ENCODE measurements around the gene GAST.
A peak's percentile ranks its signal among the peaks of the same experiment; 100 is the strongest.
"Not testable (repeated sequence)": the region's sequence is repeated elsewhere in the genome, so short reads cannot be mapped to it uniquely, and the experiment has no call there.

GAST gene

GRCh38 chr17:41682631-41683030 is 29.5 kb upstream of the GAST start:
- DNase-seq (ENCODE audit: low read depth, low spot score): no peak
- H3K27ac ChIP-seq: no peak overlapping the region

GRCh38 chr17:41683441-41684007 is 28.6 kb upstream of the GAST start:
- no peak overlapping the region for H3K27ac ChIP-seq
- no peak for DNase-seq (ENCODE audit: low read depth, low spot score)

GRCh38 chr17:41684035-41684434 is 28.1 kb upstream of the GAST start:
- no peak overlapping the region for H3K27ac ChIP-seq

DNA sequence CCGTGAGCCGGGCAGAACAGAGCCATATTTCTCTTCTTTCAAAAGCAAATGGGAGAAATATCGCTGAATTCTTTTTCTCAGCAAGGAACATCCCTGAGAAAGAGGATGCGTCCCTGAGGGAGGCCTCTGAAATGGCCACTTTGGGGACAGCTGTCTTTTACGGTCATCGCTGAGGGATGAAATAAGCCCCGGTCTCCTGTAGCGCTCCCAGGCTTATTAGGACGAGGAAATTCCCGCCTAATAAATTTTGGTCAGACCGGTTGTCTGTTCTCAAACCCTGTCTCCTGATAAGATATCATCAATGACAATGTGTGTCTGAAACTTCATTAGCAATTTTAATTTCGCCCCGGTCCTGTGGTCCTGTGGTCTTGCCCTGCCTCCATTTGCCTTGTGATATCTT is 26.4 kb upstream of the GAST start:
- H3K27ac ChIP-seq; DNase-seq (ENCODE audit: low read depth, low spot score): not testable (repeated sequence)

More at GRCh38 chr17:41684035-41684434, 28.1 kb upstream of the GAST start:
- DNase-seq (ENCODE audit: low read depth, low spot score): no peak

DNA sequence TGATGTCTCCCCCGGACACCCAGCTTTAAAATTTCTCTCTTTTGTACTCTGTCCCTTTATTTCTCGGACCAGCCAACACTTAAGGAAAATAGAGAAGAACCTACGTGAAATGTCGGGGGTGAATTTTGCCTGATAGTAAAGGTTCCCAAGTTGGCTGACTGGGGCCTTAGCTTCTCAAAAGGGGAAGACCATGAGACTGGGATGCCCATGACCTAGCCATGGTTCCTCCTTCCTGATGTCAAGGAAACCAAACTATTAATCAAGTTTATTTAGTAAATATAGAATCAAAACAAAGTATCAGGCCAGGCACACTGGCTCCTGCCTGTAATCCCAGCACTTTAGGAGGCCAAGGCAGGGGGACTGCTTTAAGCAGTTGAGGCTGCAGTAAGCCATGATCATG is 25.9 kb upstream of the GAST start:
- no peak overlapping the region for H3K27ac ChIP-seq
- no peak for DNase-seq (ENCODE audit: low read depth, low spot score)

- H3K27ac ChIP-seq: peak overlapping the region; percentile 99
- no peak for DNase-seq (ENCODE audit: low read depth, low spot score)
These were observed 24.1 kb upstream of the GAST start for GRCh38 chr17:41687828-41688640.

GRCh38 chr17:41688641-41689496 is 23.3 kb upstream of the GAST start, which contains the start of gene EIF1:
EIF1 (plus strand) TSS chr17:41688885; CDS start chr17:41689039, 154 bp downstream.
- peak within 1 kb of the TSS; percentile 99 for H3K27ac ChIP-seq
- DNase-seq (ENCODE audit: low read depth, low spot score): peak; percentile 97

GRCh38 chr17:41689497-41690299 is 22.4 kb upstream of the GAST start:
- H3K27ac ChIP-seq: peak overlapping the region; percentile 99
- no peak for DNase-seq (ENCODE audit: low read depth, low spot score)

DNA sequence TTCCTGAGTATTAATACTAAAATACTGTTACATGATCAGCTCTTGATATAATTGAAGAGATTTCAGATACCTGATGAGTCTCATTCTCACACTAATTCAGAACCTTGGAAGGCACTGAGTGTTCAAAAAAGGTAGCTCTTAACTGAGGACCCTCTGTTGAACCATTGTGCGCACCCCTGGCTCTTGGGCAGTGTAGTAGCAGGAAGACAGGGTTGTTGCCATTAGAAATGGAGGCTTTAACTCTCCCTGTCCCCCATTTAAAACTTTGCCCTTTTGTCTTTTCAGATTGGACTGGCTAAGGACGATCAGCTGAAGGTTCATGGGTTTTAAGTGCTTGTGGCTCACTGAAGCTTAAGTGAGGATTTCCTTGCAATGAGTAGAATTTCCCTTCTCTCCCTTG is 21.6 kb upstream of the GAST start:
- H3K27ac ChIP-seq: peak overlapping the region; percentile 99
- DNase-seq (ENCODE audit: low read depth, low spot score): no peak

- peak overlapping the region; percentile 99 for H3K27ac ChIP-seq
- DNase-seq (ENCODE audit: low read depth, low spot score): no peak
These were observed 20.9 kb upstream of the GAST start for GRCh38 chr17:41691031-41691777.

- H3K27ac ChIP-seq: peak overlapping the region; percentile 99
- DNase-seq (ENCODE audit: low read depth, low spot score): no peak
These were observed 19.2 kb upstream of the GAST start for GRCh38 chr17:41692722-41693521.

GRCh38 chr17:41695134-41695661 is 16.9 kb upstream of the GAST start:
- peak overlapping the region; percentile 99 for H3K27ac ChIP-seq
- no peak for DNase-seq (ENCODE audit: low read depth, low spot score)

DNA sequence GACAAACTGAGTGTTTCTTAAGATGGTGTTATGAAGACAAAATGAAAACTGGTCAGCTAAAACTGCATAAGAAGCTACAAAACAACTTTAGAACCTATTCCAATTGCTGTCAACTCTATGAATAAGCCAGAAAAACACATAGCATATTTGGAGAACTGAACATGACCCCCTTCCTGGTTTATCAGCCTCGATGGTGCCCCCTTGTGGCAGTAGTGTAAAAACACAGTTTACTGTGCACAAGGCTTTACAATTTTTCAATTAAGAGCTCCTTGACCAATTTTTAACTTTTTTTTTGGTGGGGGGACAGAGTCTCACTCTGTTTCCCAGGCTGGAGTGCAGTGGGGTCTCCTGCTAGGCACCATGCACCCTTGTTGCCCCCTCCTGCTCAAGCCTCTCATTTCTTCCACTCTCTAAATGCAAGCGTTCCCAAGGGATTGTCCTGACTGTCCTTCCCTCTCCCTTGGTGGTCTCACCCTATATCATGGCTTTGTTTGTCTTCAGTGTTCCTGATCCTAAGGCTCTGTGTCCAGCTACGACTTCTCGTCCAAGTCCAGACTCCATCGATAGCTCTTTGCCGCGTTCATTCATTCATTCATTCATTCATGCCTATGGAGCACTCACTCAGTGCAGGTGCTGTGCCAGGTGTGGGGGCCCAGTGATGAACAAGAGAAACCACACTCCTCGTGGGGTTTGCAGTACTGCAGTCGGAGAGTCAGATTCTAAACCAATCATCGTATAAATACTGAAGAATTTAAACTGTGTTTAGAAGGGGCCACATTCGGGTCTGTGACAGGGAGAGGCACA is 16.0 kb upstream of the GAST start:
- DNase-seq (ENCODE audit: low read depth, low spot score): no peak
- no peak overlapping the region for H3K27ac ChIP-seq

DNA sequence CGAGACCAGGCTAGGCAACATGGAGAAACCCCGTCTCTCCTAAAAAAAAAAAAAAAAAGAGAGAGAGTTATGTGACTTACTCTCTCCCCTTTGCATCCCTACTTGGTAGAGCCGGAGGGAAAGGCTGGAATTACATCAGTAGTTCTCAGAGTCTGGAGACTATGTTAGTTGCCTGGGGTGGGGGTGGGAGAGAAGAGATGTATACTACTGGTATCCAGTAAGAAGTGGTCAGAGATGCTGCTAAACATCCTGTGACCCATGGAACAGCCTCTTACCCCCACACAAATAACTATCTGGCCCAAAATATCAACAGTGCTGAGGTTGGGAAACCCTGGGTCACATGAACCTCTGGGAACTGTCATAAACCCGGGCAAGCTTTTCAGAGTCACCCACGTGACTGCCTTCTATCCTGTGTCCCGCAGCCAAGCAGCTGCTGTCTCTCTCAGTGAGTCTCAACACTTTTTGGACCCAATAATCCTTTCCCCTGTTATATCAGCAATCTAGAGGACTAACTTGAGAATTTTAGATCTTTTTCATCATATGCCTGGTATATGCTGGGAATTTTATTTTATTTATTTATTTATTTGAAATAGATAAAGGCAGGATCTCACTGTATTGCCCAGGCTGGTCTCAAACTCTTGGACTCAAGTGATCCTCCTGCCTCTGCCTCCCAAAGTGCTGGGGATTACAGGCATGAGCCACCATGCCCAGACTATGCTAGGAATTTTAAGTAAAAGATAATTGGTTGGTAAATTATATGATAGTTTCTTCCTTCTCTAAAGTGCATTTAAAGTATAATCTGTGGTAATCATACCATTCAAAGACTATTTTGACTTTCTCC is 14.8 kb upstream of the GAST start:
- H3K27ac ChIP-seq: no peak overlapping the region
- DNase-seq (ENCODE audit: low read depth, low spot score): no peak

DNA sequence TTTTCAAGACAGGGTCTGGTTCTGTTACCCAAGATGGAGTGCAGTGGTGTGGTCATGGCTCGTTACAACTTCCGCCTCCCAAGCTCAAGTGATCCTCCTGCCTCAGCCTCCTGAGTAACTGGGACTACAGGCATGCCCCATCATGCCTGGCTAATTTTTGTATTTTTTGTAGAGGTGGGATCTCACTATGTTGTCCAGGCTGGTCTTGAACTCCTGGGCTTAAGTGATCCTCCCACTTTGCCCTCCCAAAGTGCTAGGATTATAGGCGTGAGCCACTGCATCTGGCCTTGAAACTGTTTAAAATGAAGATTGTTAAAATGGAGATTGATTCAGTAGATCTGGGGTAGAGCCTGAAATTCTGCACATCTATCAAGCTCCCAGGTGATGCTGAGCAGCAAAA is 11.3 kb upstream of the GAST start:
- not testable (repeated sequence) for H3K27ac ChIP-seq; DNase-seq (ENCODE audit: low read depth, low spot score)

DNA sequence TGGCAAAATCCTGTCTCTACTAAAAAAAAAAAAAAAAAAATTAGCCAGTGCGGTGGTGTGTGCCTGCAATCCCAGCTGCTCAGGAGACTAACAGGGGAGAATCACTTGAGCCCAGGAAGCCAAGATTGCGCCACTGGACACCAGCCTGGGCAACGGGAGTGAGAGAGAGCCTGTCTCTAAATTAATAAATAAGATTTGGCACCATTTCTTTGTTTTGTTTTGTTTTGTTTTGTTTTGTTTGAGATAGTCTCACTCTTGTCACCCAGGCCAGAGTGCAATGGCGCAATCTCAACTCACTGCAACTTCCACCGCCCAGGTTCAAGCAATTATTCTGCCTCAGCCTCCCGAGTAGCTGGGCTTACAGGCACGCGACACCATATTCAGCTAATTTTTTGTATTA is 9.4 kb upstream of the GAST start:
- no peak overlapping the region for H3K27ac ChIP-seq

More for the DNA sequence above, 9.4 kb upstream of the GAST start:
- DNase-seq (ENCODE audit: low read depth, low spot score): no peak
